ENCODE data around the gene CANT1.

GRCh38 chr17:78947235-78948149 lies 62.1 kb downstream of the CANT1 start:
- no peak for TF ChIP-seq CTCF (IDR thresholded peaks at IDR 0.05)
- TF ChIP-seq POLR2AphosphoS5 (IDR thresholded peaks at IDR 0.05): no peak
- no peak for TF ChIP-seq POLR2A (IDR thresholded peaks at IDR 0.05)
- no peak for TF ChIP-seq EP300 (IDR thresholded peaks at IDR 0.05)
